Cardiac septum (tissue), 1 donor: Measurements from ENCODE around the gene ITGAL. TPM values are rescaled to one million over a fixed set of nuclear protein-coding genes. Genes with fewer than 3 reads are reported as not detected.

Source experiments
- DNase-seq: peaks from one replicate; pipeline ENCODE4 v3.0.0-alpha.2; 2020; ENCODE audit warnings: low spot score
- intact Hi-C: fragments of 100-400 bp; cut with DNase I; formaldehyde crosslinking; loops from one replicate; pipeline ENCODE4 v1.14.0; 2022
- long read RNA-seq: library from polyadenylated mRNA; unstranded; transcript quantifications from one replicate; pipeline ENCODE4 v2.0.0, GENCODE V29; 2021
- total RNA-seq: library from RNA; stranded (reverse); fragmentation: NEBNext Ultra II Directional; extraction: Animal tissue kit (Norgen Biotek cat#: 25700); gene quantifications from one replicate; pipeline ENCODE4 v1.2.1, GENCODE V29; 2021
- donor health status: DM: no; HTN: no; CAD: no.

The ITGAL gene
- 2.9 TPM for total RNA-seq
- long read RNA-seq: 0 reads

DNA sequence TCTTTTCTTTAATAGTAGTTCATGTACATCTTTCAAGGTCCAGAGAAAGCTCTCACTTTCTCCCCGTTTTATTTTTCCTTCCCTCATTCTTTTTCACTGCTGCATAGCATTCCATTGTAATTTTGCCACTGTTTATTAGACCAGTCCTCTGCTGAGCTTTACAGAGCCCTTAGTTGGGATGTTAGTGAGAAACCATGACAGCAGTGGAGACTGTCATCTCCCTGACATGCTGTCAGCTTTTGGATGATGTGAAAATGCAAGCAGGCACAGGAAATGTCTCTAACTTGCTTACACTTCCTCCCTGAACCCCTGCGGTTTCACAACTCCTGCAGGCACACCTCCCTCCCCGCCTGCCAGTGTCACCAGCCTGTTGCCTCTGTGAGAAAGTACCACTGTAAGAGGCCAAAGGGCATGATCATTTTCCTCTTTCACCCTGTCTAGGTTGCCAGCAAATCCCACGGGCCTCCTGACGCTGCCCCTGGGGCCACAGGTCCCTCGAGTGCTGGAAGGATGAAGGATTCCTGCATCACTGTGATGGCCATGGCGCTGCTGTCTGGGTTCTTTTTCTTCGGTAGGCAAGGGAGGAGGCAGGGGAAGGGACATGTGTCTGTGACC, at the start of gene ITGAL:
Gene ITGAL (plus strand): TSS at position 415 of the 615 bp plus-strand sequence. CDS start 96 bp downstream, at position 511.
- DNase-seq: peak; percentile 89
- intact Hi-C loops: no loop called here

DNA sequence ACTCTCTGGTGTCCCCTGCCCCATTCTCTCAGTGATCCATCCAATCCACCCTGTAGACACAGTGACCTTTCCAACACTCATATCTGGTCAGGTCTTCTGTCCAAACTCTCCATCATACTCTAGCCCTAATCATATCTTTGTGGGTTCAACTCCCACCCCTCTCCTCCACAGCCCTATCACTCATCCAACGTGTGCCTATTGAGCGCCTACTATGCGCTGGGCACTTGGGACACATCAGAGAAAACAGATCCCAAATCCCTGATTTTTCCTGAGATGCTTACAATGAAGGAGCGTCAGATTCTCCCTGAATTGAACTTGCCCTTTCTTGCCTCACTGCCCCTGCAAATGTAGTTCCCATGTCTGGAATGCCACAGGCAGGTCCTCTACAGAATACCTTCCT, 44.5 kb upstream of the ITGAL start:
- intact Hi-C loops: no loop called here
- DNase-seq: no peak

DNA sequence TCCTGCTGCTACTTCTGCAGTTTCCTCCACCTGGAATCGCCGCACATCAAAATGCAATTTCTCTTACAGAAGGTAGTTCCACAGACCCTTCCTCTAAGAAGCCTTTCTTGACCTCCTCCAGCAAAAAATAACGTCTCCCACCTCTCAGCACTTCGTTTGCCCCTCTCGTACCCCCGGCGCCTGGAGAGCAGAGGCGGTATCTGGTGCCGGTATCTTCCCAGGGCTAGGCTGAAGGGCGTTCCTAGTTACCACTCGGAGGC, 43.2 kb upstream of the ITGAL start:
- intact Hi-C loops: no loop called here
- DNase-seq: no peak

DNA sequence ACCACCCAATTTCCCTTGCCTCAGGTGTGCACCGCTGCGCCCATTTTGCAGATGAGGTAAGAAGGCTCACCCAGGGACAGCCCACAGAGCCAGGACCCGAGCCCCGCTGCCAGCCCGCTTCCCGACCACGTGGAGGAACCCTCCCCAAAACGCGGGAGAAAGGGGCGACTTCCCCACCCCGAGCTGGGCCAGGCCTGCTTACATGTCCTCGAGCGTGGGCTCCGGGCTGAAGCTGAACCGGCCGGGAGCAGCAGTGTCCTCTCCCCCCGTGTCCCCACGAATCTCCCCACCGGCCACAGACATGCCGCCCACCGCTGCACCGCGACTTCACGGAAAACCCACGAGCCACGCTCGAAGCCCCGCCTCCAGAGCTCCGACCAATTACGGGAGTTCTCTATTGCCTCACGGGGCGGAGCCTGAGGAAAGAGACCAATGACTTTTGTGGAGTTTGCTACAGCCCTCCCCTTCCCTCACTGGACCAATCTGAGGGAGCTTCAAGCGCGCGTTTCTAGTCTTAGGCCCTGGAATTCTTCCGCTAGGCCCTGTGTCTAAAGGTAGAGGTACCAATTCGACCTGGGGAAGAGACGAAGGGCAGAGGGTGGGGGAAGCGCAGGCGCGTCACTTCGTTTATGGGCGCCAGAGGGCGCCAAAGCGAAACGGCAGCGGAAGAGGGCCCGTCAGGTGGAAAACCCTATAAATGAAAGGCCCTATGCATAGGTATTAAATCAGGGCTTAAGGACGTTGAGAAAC, 42.7 kb upstream of the ITGAL start, which contains the start of gene DCTPP1:
Gene DCTPP1 (minus strand): TSS at position 353 of the 750 bp plus-strand sequence. CDS start 50 bp downstream, at position 303.
- peak; percentile 95 for DNase-seq
- intact Hi-C loops: loop anchor here (5.0 kb wide), 1 partner anchor 102 kb away; the partner anchor contains the start of gene ZNF747

DNA sequence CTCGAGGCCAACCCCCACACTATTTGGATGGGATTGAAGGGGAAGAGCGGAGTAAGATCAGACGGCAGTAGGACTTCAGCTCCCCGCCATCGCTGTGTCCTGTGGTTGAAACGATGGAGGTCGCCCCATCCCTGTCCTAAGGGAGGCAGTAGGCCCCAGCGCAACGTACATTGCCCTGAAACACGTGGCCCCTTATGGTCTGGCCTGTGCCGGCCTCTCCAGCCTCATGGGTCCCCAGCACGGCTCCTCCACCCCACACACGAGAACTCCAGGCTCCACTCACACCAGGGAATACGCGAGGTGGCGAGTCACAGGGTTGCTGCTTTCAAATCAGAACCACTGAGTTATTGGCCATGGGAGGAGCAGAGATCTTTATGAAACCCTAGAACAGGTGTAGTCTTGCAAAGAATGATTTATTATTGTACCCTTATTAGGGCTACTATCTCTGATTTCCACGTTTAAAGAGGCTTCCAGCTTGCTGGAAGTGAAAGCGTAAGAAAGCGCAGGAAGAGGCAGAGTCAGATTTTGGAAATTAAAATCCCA, 42.0 kb upstream of the ITGAL start:
- intact Hi-C loops: loop anchor here (5.0 kb wide), 1 partner anchor 102 kb away; the partner anchor contains the start of gene ZNF747
- no peak for DNase-seq

DNA sequence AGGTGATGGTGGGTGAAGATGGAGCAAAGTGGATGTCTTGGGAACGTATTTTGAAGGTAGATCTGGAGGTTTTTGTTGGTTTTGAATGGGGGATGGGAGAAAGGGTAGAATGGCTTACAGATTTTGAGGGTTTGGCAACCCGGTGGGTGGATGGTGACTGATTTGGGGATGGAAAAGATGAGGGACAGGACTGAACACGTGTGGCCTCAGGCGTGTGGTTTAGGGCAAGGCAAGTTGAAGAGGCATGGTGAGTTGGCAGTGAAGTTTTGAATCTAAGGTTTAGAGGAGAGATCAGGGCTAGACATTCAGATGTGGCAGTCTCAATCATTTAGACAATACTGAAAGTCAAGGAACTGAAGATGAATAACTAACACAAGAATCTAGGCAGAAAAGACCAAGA, 37.7 kb upstream of the ITGAL start:
- no peak for DNase-seq
- intact Hi-C loops: loop anchor here (5.0 kb wide), 1 partner anchor 97 kb away; the partner anchor contains the start of gene ZNF747

DNA sequence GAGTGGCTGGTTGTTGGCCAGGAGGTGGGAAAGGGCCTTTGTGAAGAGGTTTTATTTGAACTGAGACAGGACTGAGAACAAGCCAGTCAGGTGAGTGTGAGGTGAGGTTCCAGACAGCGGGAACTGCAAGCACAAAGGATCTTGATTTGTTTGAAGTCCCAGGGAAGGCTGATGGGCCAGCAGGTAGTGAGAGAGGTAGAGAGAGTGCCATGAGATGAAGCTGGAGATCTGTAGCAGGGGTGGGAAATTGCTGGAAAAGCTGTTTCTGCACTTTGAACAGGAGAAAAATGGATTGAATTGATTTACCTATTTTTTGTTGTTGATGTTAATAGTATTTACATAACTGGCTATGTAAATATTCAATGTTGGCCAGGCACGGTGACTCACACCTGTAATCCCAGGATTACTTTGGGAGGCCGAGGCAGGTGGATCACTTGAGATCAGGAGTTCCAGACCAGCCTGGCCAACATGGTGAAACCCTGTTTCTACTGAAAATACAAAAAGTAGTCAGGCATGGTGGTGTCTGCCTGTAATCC, 35.0 kb upstream of the ITGAL start:
- intact Hi-C loops: no loop called here
- no peak for DNase-seq

DNA sequence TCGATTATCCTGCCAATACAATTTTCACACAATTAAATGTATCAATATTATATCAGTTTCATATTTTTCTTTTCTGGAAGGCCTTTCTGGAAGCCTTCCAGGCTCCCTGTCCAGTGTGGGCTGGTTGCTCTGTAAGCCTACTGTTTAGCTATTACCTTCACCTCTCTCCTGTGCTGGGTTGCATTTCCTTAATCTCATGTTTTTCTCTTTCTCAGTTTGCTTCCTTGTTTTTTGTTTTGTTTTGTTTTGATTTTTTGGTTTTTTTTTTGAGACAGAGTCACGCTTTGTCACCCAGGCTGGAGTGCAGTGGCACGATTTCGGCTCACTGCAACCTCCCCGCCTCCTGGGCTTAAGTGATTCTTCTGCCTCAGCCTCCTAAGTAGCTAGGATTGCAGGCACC, 33.7 kb upstream of the ITGAL start:
- DNase-seq: no peak
- intact Hi-C loops: no loop called here

DNA sequence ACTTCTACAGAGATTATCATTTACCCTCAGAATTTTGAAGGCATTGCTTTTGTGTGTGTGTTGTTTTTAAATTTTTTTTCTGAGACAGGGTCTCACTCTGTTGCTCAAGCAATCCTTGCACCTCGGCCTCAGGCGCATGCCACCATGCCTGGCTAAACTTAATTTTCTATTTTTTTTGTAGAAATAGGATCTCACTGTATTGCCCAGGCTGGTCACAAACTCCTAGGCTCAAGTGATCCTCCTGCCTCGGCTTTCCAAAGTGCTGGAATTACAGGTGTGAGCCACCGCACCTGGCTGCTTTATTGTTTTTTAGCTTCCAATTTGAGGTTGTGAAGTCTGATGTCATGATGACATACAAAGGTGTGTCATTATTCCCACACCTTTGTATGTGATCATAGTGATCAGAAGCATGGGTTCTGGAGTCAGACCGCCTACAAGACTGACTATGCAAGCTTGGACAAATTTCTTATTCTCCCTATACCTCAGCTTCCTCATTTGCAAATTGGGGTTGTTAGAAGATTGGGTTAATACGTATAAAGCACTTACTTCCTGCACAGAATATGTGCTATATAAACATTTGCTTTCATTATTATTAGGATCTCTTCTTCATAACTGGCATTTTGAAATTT, 32.7 kb upstream of the ITGAL start:
- no peak for DNase-seq
- intact Hi-C loops: no loop called here

DNA sequence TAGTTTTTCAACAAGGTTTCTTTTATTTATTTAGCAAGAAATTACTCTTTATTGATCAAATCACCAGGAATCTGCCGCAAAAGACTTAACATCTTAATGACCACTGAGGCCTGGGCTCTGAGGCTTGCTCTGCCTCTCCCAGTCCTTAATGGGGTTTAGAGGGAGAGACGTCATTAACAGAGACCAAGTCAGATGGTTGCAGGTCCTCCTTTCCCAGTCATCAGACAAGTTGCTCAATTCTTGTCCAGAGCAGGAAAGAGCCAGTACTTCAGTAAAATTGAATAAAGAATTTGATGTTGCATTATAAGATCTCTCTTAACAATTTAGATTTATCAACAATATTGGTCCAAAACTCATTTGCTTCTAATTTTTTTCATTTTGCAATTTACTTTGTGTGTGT, 28.9 kb upstream of the ITGAL start:
- intact Hi-C loops: no loop called here

DNA sequence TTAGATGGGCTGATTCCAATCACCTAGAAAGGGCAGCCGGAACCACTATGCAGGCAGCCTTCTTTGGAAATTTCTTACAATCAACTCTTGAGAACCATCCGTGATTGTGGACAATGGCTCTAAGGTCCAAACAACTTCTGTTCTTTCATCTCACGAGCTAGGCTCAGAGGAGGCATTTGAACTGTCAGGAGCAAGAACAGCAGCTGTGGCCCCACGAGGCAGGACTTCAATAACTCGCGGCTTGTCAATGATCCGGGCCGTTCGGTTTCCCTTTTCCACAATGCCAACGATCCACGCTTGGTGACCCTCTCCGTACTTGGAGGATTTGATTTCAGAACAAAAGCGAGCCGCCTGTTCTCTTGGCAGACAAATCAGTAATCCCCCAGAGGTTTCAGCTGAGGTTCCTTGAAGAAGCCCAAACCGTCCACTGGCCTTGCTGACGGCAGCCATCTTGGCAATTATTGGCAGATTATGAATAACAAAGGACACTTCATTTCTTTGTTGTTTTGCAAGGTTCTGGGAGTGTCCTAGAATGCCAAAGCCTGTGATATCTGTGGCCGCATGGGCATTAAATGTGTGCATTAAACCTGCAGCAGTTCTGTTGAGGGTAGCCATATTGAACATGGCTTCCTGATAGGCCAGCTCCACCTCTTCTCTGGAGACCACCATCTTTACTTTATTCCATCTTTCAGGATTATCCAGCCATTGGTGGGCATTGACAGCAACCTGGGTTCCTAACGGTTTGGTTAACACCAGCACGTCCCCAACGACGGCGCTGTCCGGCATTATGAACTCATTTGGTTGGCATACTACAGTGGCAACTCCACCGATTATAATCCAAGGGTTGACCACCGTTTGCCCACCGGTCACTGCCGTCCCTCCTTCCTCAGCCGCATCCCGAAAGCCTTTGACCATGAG, 28.1 kb upstream of the ITGAL start:
- DNase-seq: no peak
- intact Hi-C loops: loop anchor here (5.0 kb wide), 1 partner anchor 83 kb away; the partner anchor contains the start of gene ZNF768

More for the DNA sequence above, 28.9 kb upstream of the ITGAL start:
- no peak for DNase-seq

DNA sequence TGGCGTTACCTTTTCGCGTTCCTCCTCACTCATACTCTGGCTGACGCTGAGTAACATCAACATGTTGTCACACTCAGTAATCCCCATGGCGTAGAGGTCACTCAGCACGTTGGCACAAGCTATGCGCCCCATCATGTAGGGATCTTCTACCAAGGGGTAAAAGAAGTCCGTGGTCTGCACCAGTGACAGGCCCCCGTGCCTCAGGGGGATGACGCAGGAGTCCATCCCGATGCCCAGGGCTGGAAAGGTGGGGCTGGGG, 27.5 kb upstream of the ITGAL start:
- no peak for DNase-seq
- intact Hi-C loops: loop anchor here (5.0 kb wide), 1 partner anchor 82 kb away; the partner anchor contains the start of gene ZNF768

DNA sequence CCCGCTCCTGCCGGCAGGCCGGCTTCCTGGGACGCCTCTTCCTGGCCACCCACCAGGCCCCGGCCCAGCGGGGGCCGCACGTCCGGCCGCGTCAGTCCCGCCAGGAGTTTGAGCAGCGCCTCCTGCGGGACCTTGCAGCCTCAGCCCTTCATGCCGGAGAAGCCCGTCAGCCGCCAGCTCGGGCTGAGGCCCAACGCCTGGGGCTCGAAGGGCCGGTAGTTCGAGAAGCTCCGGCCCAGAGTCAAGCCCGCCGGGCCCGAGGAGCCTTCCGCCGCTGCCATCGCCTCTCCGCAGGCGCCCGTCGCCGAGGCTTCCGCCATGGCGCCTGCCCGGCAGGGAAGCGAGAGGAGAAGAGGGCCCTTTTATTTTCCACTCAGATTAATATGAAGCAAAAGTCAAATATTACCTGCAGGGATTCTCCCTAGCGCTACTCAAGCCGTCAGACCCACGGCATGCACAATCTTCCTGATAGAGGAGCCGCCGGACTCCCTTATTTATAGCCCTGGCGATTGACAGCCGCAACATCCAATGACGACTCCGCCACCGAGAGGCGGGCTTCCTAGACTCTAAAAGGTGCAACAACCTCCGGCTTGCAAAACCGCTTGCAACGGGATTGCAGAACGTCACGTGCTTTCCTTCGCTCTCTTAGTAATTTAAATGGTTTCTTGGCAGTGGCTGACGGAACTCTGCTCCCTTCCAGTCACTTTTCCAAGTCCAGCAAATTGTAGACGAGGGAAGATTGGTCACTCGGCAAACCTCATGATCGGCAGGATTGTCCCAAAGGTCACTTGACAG, 26.9 kb upstream of the ITGAL start, which contains the start of gene SEPHS2:
Gene SEPHS2 (minus strand): TSS at position 467 of the 795 bp plus-strand sequence. CDS start 147 bp downstream, at position 320.
- intact Hi-C loops: loop anchor here (5.0 kb wide), 1 partner anchor 82 kb away; the partner anchor contains the start of gene ZNF768
- peak; percentile 100 for DNase-seq

DNA sequence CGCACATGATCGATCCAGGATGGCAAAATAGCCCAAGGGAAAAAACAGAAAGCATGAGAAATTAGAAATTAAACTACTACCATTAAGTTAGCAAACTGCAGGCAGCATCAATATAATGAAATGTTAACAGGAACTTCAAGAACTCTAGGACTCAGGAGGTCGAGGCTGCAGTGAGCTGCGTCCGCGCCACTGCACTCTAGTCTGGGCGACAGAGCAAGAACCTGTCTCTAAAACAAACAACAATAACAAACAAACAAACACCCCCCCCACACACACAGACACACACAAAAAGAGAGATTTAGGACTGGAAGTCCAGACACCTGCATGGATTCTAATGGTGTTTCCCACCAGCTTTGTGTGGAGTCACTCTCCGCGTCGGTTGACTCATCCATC, 26.3 kb upstream of the ITGAL start:
- no peak for DNase-seq
- intact Hi-C loops: loop anchor here (5.0 kb wide), 1 partner anchor 81 kb away; the partner anchor contains the start of gene ZNF768

DNA sequence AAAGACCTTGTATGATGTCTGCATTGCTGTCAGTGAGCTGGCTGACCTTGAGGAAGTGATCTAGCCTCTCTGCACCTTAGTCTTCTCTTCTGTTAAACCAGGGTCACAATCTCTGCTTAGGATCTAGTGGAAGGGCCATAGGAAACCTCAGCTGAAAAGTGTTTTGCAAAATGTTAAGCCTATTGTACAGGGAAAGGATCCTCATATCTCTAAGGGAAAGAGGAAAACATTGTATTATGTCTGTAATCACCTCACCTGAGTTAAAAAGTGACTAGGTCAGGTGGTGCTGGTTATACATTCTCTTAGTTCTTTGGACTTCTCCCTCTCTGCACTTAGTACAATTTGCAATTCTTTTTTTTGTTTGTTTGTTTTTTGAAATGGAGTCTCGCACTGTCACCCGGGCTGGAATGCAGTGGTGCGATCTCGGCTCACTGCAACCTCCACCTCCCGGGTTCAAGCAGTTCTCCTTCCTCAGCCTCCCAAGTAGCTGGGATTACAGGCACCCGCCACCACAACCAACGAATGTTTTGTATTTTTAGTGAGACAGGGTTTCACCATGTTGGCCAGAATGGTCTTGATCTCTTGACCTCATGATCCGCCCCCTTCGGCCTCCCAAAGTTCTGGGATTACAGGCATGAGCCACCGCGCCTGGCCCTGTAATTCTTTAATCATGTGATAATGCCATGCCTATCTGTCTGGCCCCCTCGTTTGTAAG, 24.9 kb upstream of the ITGAL start:
- intact Hi-C loops: loop anchor here (5.0 kb wide), 1 partner anchor 80 kb away; the partner anchor contains the start of gene ZNF768
- DNase-seq: no peak

DNA sequence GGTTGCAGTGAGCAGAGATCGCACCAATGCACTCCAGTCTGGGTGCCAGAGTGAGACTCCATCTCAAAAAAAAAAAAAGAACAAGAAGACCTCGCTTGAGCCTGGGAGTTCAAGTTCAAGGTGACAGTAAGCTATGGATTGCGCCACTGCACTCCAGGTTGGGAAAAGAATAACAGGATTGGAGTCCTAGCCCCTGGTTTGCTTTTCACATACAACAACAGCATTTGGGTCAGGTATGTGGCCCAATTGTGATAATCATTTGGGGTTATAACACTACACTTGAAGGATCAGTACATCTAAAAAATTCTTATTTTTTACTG, 23.5 kb upstream of the ITGAL start:
- intact Hi-C loops: loop anchor here (5.0 kb wide), 1 partner anchor 78 kb away; the partner anchor contains the start of gene ZNF768
- no peak for DNase-seq
